ENCODE data around the gene B3GLCT. TPM values are rescaled to one million over a fixed set of nuclear protein-coding genes. Genes with fewer than 3 reads are reported as not detected.

Gene B3GLCT
- total RNA-seq, 3 donors from 2014 or later (not counting 1 experiment from before 2014, with no cell fraction given) = 6.0 to 8.1 (median 6.2) TPM

DNA sequence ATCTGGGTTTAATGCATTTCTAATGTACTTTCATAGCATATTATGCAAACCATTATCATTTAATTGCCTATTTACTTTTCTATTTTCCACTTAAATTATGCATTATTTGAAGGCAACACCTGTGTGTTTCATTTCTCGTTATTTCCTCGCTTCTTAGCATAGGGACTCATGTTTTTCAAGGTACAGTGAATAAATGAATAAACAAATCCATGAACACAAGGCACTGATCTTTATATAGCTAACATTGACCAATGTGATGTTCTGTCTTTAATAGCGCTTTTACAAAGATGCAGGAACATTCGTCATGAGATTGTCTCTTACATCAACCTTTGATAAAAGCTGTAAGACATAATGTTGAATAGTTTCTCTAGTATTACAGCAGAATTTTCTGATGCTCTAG is 121.2 kb downstream of the B3GLCT start:
- Mint-ChIP-seq H3K9me3 (no peaks in the 10 kb centered on the region), H3K4me3 (no peak overlapping the region), H3K27ac (no peak overlapping the region), H3K4me1 (no peaks in the 10 kb centered on the region), H3K27me3 (ENCODE audit: low read depth in 2 of 2) (no peaks in the 10 kb centered on the region), H3K36me3 (no peaks in the 10 kb centered on the region)
- intact Hi-C loops (cut with micrococcal nuclease) = no loop called here
- ATAC-seq (no peak), DNase-seq (no peak)
- TF ChIP-seq, protein P1, sequence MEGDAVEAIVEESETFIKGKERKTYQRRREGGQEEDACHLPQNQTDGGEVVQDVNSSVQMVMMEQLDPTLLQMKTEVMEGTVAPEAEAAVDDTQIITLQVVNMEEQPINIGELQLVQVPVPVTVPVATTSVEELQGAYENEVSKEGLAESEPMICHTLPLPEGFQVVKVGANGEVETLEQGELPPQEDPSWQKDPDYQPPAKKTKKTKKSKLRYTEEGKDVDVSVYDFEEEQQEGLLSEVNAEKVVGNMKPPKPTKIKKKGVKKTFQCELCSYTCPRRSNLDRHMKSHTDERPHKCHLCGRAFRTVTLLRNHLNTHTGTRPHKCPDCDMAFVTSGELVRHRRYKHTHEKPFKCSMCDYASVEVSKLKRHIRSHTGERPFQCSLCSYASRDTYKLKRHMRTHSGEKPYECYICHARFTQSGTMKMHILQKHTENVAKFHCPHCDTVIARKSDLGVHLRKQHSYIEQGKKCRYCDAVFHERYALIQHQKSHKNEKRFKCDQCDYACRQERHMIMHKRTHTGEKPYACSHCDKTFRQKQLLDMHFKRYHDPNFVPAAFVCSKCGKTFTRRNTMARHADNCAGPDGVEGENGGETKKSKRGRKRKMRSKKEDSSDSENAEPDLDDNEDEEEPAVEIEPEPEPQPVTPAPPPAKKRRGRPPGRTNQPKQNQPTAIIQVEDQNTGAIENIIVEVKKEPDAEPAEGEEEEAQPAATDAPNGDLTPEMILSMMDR (IDR thresholded peaks at IDR 0.05) = no peak
- no peaks in the 10 kb centered on the region for H3K27me3 ChIP-seq (ENCODE audit: control insufficient read depth, insufficient read depth, low read length)
- H3K4me1 ChIP-seq (ENCODE audit: control insufficient read depth, insufficient read depth, low read length) = no peaks in the 10 kb centered on the region
- no peaks in the 10 kb centered on the region for H3K36me3 ChIP-seq (ENCODE audit: control insufficient read depth, insufficient read depth, low read length)
- peaks cover 7% of the 10 kb centered on the region for H3K9me3 ChIP-seq (ENCODE audit: control insufficient read depth, insufficient read depth, low read length)
- no peak overlapping the region for H3K4me3 ChIP-seq (ENCODE audit: low read length)
- 75% methylated on average over 4 of the region's 4 CpGs for WGBS (ENCODE audit: insufficient coverage)
- no peak overlapping the region for H3K27ac ChIP-seq (ENCODE audit: low read length)

GRCh38 chr13:31321457-31321856 is 121.7 kb downstream of the B3GLCT start:
- Histone ChIP-seq H3K36me3 (ENCODE audit: control insufficient read depth, insufficient read depth, low read length) (no peaks in the 10 kb centered on the region), H3K9me3 (ENCODE audit: control insufficient read depth, insufficient read depth, low read length) (peaks cover 3% of the 10 kb centered on the region), H3K4me3 (ENCODE audit: low read length) (no peak overlapping the region), H3K4me1 (ENCODE audit: control insufficient read depth, insufficient read depth, low read length) (no peaks in the 10 kb centered on the region), H3K27me3 (ENCODE audit: control insufficient read depth, insufficient read depth, low read length) (no peaks in the 10 kb centered on the region), H3K27ac (ENCODE audit: low read length) (no peak overlapping the region)
- Mint-ChIP-seq H3K9me3 (no peaks in the 10 kb centered on the region), H3K27me3 (ENCODE audit: low read depth in 2 of 2) (no peaks in the 10 kb centered on the region), H3K4me3 (no peak overlapping the region), H3K4me1 (no peaks in the 10 kb centered on the region), H3K36me3 (no peaks in the 10 kb centered on the region), H3K27ac (no peak overlapping the region)
- DNase-seq (no peak), ATAC-seq (no peak)
- 82% methylated on average over 3 of the region's 3 CpGs for WGBS (ENCODE audit: insufficient coverage)
- TF ChIP-seq, protein P1 (IDR thresholded peaks at IDR 0.05) = no peak
- intact Hi-C loops (cut with micrococcal nuclease) = no loop called here

- Mint-ChIP-seq H3K27me3 (ENCODE audit: low read depth in 2 of 2) (no peaks in the 10 kb centered on the region), H3K36me3 (no peaks in the 10 kb centered on the region), H3K9me3 (no peaks in the 10 kb centered on the region), H3K4me3 (no peak overlapping the region), H3K4me1 (no peaks in the 10 kb centered on the region), H3K27ac (no peak overlapping the region)
- Histone ChIP-seq H3K36me3 (ENCODE audit: control insufficient read depth, insufficient read depth, low read length) (no peaks in the 10 kb centered on the region), H3K4me3 (ENCODE audit: low read length) (no peak overlapping the region), H3K9me3 (ENCODE audit: control insufficient read depth, insufficient read depth, low read length) (peaks cover 3% of the 10 kb centered on the region), H3K27ac (ENCODE audit: low read length) (no peak overlapping the region), H3K27me3 (ENCODE audit: control insufficient read depth, insufficient read depth, low read length) (no peaks in the 10 kb centered on the region), H3K4me1 (ENCODE audit: control insufficient read depth, insufficient read depth, low read length) (no peaks in the 10 kb centered on the region)
- ATAC-seq = no peak
- TF ChIP-seq, protein P1 (IDR thresholded peaks at IDR 0.05) = no peak
- intact Hi-C loops (cut with micrococcal nuclease) = no loop called here
- DNase-seq = no peak
- 100% methylated on average over 2 of the region's 3 CpGs for WGBS (ENCODE audit: insufficient coverage)
Observed at GRCh38 chr13:31322026-31322425, 122.3 kb downstream of the B3GLCT start.

DNA sequence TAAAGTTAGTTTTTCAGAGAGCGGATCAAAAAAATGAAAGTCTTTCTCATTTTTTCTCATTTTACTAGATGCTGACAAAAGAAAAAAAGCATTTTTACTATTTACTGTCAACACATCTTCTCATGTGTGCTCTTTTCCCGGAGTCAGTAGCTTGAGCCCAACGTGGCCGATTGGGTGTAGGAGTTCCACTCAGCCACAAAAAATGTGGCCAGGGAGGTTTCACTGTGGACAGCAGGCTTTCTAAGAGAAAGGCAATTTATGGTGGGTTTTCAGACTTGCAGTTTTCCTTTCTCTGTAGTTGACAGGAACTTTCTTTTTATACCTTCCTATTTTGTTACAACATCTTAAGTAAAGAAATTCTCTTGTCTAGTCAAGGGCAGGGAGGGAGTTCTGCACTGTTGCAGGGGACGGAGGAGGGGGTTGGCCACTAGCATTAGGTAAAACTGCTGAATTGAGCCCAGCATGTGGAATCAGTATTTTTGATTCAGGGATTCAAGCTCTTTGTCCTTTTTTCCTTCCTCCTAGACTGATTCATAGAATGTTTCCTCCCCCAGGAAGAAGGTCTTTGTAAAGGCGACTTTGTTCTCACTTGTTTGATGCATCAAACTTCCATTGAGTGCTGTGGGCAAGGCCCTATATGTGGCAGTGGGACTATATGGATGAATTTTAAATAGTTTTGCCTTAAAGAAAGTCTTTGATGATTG is 123.1 kb downstream of the B3GLCT start:
- no peaks in the 10 kb centered on the region for H3K27me3 Mint-ChIP-seq (ENCODE audit: low read depth in 2 of 2)
- no peaks in the 10 kb centered on the region for H3K4me1 Mint-ChIP-seq
- Histone ChIP-seq H3K4me3 (ENCODE audit: low read length) (no peak overlapping the region), H3K4me1 (ENCODE audit: control insufficient read depth, insufficient read depth, low read length) (no peaks in the 10 kb centered on the region), H3K27me3 (ENCODE audit: control insufficient read depth, insufficient read depth, low read length) (no peaks in the 10 kb centered on the region), H3K27ac (ENCODE audit: low read length) (no peak overlapping the region), H3K9me3 (ENCODE audit: control insufficient read depth, insufficient read depth, low read length) (no peaks in the 10 kb centered on the region), H3K36me3 (ENCODE audit: control insufficient read depth, insufficient read depth, low read length) (no peaks in the 10 kb centered on the region)
- no peaks in the 10 kb centered on the region for H3K36me3 Mint-ChIP-seq
- WGBS (ENCODE audit: insufficient coverage) = 93% methylated on average over 6 of the region's 6 CpGs
- no peak for ATAC-seq
- DNase-seq = no peak
- no peak overlapping the region for H3K27ac Mint-ChIP-seq
- H3K4me3 Mint-ChIP-seq = no peak overlapping the region
- H3K9me3 Mint-ChIP-seq = no peaks in the 10 kb centered on the region
- intact Hi-C loops (cut with micrococcal nuclease) = no loop called here
- TF ChIP-seq, protein P1 (IDR thresholded peaks at IDR 0.05) = no peak
